GM18511 (cell line): ENCODE measurements around the gene LRRC32.
"Not testable (repeated sequence)": the region's sequence is repeated elsewhere in the genome, so short reads cannot be mapped to it uniquely, and the experiment has no call there.

ENCODE experiments used
- ATAC-seq: cut with Tn5 transposase; IDR thresholded peaks from one replicate; pipeline ENCODE4 v1.9.1; 2021; ENCODE audit warnings: mild to moderate bottlenecking, moderate library complexity; ENCODE audit not compliant: unreplicated experiment

Gene LRRC32

DNA sequence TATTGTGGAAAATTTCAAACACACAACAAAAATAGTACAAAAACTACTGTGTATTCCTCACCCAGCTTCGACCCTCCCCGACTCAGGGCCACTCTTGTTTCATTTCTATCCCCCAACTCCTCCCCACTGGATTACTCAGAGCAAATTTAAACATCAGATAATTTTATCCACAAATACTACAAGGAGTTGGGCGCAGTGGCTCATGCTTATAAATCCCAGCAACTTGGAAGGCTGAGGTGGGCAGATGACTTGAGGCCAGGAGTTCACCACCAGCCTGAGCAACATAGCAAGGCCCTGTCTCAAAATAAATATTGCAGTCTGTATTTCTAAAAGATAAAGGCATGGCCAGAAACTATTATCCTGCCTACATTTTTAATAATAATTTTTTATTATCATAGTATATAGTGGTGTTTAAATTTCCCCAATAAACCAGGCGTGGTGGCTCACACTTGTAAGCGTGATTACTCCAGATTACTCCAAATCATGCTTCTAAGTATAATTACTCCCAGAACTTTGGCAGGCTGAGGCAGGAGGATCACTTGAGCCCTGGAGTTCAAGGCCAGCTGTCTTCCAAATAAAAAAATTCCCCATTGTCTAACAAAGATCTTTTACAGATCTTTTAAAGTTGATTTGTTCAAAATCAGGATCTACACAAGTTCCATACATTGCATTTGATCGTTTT is 39.8 kb downstream of the LRRC32 start:
- no peak for ATAC-seq

DNA sequence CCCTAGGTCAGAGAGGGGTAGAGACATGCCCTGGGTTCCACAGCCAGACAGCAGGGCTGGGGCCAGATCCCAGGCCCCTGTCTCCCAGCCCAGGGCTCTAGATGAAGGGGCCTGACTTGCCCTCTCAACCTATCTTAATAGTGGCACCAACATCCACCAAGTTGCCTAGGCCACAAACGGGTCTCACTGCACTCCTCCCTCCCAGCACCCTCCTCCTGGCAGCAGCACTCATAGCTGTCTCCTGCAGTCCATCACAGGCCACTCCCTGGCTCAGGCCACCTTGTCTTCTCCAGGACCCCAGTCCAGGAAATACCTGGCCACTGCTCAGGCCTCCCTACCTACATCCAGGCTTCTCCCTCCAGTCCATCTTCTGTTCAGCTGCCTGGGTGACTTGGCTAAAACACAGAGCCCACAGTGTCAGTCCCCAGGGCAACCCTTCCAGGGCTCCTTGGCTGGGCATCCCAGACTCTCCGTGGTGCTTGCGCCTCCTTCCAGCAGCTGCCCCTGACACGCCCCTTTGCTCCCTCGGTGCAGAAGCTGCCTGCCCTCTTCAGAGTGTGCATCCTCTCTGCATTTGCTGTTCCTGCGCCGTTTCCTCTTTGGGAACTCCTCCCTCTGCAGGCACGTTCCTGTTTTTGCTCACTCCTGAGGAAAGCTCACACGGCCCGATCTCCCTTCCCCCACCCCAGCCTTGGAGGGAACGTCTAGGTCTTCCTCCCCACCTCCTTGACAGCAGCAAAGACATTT is 40.5 kb downstream of the LRRC32 start:
- no peak for ATAC-seq

DNA sequence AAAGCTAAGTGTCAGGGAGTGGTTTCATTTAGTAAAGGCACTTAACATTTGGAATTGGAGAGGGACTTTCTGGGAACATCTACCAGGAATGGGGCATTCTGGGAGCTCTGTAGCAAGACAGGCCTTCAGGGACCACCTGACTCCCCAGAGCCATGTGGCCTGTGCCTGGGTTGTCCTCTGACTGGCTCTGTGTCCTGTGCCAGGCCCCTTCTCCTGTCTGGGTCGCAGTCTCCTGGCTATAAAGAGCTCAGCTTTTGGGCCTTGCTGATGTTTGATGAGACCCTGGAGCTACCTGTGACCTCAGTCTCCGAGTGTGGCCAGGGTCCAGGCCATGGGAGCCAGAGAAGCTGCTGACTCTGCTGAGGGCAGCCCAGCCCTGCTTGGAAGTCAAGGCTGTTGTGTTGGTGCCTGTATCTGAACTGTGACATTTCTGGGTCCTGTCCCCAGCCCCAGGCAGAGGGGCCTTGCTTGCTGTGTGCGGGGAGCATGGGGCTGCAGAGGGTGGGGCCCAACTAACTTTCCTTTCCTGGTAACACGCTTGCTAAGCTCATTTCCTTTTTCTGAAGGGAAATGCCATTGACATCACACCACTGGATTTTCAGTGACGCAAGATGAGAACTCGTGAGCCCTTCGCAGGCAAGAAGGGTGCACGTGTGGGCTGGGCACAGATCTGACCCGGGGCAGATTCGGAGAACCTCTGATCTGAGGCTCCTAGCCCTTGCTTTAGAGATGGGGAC is 41.3 kb downstream of the LRRC32 start:
- ATAC-seq = no peak

DNA sequence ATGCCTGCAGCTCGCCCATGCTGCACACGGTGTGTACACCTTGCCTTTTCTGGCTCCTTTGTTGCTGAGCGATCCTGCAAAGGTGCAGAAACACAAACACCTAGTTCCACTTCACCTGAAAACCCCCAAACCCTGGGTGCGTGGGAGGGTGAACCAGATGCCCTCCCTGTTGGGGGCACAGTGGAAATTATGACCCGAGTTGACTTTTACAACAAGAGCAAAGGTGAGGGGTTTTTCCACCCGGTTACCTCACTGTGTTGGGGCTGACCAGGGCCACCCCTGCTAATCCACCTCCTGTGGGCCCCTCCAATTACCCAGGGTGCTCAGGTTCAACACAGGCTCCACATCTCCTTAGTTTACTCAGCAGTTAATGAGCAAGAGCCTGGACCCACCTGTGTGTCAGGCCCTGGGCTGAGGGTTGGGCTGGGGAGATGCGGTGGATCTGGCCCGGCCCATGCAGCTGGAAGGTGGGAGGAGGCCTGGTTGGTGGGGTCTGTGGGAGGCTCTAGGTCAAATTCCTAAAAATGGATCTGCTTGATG is 42.1 kb downstream of the LRRC32 start:
- no peak for ATAC-seq

DNA sequence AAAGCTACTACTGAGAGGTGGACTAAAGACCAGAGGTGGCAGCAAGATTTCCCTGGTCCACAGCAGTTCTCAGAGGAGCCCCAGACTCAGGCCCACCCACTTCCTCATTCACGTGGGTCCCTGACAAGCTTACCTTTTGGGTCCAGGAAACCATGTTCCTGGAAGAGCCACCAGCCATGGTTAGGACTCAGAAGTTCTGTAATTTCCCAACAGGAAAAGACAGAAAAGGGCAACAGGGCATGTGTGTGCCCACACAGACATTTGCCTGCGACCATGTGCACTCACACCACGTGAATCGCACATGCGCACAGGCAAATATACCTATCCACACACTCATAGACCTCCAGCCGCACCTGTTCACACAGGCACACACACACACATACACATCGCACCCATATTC is 42.9 kb downstream of the LRRC32 start:
- ATAC-seq = no peak

DNA sequence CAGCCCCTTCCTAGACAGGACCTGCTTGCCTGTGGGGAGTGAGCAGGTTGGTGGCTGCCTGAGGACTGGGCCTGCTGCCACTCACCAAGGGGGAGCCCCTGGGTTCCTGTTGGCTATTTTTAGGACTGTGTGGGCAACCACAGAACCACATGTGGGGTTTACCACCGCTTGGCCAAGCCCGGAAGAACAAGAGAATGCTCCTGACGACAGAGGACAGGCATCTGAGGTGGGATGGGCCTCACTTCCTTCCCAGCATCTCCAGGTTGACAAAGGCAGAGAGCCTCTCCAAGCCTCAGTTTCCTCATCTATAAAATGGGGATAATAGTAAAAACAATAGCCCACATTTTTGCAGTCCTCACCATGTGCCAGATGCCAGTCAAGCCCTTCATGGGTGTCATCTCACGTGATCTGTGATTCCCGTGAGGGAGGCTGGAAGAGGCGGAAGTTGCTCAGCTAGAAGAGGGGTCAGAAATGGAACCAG is 43.6 kb downstream of the LRRC32 start:
- peak; percentile 88 for ATAC-seq

DNA sequence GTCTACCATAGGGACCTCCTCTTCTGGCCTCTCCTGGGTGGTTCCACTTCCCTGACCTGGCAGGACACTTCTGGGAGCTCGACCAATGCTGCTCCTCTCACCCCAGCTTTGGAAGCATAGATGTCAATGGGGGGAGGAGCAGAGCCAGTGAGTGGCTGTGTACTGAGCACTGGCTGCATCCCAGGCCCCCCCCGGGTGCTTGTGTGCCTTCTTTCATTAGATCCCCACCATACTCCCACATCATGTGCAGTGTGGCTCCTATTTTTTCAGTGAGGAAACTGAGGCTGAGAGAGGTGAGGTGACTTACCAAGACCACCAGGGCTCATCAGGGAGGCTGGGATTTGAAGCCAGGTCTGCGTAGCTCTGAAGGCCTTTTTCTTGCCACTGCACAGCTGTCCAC is 44.3 kb downstream of the LRRC32 start:
- no peak for ATAC-seq

DNA sequence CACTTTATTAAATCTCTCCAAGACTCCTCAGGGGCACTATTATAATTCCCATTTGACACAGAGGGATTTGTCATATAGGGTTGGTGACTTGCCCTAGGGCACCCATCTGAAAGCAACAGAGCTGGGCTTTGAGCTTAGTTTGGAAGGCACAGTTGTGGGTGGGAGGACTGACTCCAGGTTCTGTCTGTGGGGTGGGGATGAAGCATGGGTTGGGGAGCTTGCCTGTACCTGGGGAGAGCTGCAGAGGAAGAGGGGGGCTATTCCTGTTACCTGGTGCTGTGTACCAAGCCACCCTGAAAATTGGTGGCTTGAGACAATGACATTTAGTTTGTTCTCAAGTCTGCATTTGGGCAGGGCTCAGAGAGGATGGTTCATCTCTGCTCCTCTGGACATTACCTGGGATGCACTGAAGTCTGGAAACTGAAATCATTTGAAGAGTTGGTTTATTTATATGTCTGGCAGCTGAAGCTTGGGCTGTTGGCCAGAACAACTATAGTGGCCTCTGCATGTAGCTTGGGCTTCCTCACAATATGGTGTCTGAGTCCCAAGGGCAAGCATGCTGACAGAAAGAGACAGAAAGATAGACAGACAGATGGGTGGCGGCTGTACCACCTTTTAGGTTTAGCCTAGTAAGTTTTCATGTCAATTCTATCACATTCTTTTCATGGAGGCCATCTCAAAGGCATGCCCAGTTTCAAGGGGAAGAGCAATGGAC is 44.9 kb downstream of the LRRC32 start:
- no peak for ATAC-seq

DNA sequence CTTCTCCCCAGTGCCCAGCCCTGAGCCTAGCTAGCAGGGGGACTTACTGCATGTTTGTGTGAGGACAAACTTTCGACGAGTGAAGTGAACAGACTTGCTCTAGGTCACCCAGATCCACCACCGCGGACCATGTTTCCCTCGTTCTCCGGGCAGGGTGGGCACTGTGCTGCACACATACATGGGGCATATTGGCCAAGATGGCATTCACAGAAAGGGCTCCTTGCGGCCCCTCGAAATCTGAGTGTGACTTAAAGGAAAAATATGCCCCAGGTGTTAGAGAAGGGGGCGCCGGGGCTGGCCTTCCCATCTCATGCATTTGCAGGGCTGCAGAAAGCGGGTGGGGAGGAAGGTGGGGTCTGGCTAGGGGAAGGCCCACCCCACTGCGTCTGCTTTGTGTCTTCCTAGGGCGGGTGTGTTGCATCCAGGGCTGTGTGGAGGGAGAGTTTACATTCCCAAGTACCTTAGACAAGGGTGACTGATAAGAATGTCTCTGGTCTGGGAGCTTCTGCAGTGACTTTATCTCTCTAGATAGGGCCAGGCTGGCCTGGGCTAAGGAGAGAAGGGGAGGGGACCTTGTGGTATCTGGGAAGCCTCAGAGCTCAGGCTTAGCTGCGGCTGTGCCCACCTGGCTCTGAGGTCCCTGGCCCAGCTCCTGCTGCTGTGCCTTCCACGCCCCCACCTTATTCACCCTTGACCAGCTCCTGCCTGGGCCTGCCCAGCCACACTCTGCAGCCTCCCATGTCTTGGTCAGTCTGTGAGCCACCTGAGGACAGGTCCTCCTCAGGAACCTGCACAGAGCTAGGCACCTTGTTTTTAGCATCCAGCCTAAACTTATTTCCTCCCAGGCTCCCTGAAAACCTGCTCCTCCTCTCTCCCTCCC is 45.8 kb downstream of the LRRC32 start:
- no peak for ATAC-seq

DNA sequence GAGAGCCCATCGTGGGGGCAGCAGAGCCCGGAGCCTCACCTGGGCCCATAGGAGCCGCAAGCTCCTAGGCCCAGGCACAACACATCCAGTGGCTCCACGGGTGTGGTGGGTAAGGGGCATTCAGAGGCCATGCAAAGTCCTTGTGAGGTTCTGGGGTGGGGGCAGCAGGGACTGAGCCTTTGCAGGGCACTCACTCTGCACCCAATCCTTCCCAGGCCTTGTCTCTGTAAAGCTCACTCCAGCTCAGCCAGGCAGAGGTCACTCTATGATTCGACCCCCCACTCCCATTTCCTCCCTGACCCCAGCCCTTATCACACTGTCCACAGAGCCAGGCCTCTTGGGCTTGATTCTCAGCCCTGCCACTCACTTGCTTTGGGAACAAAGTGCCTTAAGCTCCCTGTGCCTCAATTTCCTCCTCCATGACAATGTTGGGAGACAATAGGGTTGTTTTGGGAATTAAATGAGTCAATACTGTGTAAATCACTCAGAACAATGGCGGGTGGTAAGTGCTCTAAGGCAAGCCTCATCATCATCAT is 46.6 kb downstream of the LRRC32 start:
- no peak for ATAC-seq

DNA sequence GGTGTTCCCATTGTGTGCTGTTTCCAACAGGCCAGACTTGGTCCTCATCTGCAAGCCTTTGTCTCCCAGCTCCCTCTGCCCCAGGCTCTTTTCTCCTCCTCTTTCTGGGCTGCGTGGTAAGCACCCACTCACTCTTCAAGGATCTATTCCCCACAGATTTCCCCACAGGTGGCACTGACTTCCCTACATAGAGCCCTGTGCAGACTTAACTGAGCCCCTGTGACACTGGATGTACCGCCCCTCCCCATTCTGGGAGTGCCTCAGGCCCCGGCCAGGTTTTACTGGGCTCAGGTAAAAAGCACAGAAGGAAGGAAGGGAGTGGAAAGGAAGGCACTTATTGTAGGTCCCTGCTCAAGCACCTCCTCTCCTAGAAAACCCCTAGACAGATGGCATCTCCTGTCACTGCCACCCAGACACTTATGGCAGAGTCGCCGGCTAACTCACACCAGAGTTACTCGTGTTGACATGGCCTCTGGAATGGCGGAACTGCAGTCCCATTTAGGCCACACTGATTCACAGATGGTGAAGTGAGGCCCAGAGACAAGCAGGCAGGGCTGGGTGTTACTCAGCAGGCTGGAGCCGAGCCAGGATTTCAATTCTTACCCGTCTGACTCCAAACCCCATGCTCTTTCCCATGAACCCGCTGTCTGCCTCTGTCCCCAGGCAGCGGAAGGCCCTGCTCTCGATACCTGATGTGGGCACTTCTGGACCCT is 47.2 kb downstream of the LRRC32 start:
- ATAC-seq = no peak

DNA sequence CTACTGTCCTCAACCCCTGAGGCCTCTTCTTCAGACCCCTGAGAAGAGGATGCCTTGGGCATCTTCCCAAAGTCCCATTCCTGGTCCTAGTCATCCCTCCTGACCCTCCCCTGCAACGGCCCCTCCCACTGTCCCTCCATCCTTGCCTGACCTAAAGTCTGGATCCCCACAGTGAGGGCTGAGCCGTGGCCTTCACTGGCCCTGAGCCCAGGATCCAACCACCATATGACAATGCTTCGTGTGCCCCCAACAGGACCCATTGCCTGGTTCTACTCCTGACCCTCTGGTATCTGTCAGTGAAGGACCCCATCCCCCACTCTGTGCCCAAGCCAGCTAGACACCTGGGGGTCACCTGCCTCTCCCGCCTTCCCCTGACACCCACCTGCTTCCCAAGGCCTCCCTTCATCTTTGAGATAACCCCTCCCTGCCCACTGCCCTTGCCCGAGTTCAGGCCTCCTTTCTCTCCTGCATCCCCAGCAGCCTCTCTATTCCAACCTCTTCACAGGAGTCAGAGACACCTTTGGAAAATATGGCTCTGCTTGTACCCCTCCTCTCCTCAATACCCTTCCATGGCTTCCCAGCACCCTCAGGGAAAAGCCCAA is 48.0 kb downstream of the LRRC32 start:
- no peak for ATAC-seq

DNA sequence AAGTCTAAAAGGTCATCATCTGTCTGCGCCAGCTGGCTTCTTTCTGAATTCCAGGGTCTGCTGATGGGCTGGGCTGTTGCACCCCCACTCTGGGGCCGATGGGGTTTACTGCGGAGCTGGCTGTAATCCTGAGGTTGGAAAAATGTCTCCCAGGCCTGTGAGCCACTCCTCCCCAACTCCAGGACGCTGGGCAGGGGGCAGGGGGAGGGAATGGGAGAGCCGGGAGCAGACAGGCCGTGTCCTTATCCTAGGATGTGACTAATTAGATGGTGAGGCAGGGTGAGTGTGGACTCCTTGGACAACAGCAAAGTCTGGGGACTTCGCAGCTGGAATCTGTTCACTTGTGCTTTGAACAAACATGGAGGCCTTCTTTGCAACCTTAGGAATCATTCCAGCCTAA is 48.7 kb downstream of the LRRC32 start:
- no peak for ATAC-seq

DNA sequence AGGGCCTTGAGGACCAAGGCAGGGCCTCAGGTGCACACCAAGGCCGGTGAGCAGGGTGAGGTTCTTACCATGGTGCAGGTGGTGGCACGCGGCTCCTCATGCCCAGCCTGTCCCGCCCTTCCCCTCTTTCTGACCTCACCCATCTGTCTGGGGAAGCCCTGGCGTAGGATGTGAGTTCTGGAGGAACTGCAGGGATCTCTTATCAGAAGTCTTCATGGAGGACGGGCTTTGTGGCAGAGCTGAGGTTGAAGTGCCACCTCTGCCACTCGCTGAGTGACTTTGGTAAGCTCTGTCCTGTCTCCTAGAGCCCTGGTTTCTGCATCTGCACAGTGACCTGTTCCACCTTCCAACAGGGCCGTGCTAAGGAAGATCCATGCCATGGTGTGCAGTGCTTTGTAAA is 49.1 kb downstream of the LRRC32 start:
- no peak for ATAC-seq

DNA sequence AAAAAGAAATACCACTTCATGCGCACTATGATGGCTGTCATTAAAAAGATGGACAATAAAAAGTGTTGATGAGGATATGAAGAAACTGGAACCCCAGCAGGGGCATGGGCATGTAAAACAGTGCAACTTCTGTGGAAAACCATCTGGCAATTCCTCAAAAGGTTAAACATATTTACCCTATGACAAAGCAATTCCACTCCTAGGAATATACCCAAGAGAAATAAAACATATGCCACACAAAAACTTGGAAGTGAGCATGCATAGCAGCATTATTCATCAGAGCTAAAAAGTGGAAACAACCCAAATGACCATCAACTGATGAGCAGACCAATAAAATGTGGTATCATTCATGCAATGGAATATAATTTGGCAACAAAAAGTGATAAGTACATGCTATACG is 50.1 kb downstream of the LRRC32 start:
- ATAC-seq = no peak

DNA sequence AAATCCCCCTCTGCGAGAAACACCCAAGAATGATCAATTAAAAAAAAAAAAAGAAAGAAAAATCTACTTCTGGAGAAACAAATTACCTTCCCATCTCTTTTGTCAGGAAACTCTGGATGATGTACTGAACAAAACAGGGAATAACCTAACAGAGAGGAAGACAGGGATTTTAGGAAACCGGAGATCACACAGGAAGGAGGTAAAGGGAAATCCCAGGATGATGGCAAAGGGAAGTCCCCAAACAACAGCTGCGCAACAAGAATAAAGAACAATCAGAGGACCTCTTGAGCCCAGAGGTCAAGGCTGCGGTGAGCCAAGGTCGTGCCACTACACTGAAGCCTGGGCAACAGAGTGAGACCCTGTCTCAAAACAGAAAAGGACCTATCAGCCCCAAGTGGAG is 50.7 kb downstream of the LRRC32 start:
- not testable (repeated sequence) for ATAC-seq

DNA sequence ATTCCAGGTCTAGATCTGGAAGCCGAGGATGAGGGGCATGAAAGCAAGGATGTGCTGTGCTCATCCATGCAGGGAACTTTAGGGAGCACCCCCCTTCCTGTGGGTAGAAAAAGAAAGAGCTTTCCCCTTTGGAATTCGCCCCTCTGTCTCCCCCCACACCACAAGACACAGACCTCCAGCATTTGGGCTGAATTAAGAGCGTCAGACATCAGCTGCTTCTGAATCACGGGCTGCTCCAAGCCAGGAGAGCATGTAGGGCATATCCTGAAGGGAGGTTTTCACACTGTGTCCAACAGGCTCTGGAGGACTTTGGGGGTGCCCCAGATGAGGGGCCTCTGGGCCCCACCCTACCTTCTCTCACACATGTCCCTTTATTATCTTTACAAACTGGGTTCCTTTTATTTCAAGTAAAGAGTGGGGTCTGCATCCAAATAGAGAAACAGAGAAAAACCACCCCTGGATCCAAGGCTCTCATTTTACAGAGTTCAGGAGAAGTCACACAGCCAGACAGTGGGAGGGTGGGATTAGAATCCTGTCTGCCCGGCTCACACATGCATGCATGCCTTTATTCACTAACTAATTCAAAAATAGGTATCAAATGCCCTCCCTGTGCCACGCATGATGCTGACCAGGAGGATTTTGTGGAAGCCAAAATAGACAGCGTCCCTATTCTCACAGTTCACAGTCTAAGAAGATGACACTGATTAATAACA is 52.8 kb downstream of the LRRC32 start:
- no peak for ATAC-seq
